Pancreas (tissue), 10 donors: ENCODE measurements around the gene TCL1A. TPM values are rescaled to one million over a fixed set of nuclear protein-coding genes. Genes with fewer than 3 reads are reported as not detected.
"Not testable (repeated sequence)": the region's sequence is repeated elsewhere in the genome, so short reads cannot be mapped to it uniquely, and the experiment has no call there.

Experiments
- ATAC-seq, 4 donors: fragments of 200-7000 bp; cut with Tn5 transposase; one replicate each; pipeline versions ENCODE4 v1.8.0 to v1.9.1; 2020; ENCODE audit warnings: mild to moderate bottlenecking in 4 of 4, moderate library complexity in 4 of 4
- DNase-seq, 6 donors: peaks; one replicate each; pipeline ENCODE4 v3.0.0-alpha.2; 2020
- FAIRE-seq: peaks from 2 replicates; lab custom pipeline; 2012; peaks lifted over from hg19 to GRCh38; lab: Jason Lieb, UNC
- H3K27ac ChIP-seq, 4 donors: fragments of 200-600 bp; sonication (generic); 1 replicate in 3 of 4; 2 replicates in 1 of 4; pipeline versions ENCODE4 v1.5.0 to v1.8.0; 2020
- H3K27me3 ChIP-seq, 4 donors: fragments of 200-600 bp; one replicate each; pipeline ENCODE4 v1.8.0; 2021
- H3K36me3 ChIP-seq, 3 donors: fragments of 200-600 bp; sonication (generic) in 1 of 3; one replicate each; pipeline versions ENCODE4 v1.5.0 to v1.8.0; 2020 to 2021
- H3K4me1 ChIP-seq, 3 donors: fragments of 200-600 bp; one replicate each; pipeline ENCODE4 v1.8.0; 2021
- H3K4me3 ChIP-seq, 4 donors: fragments of 200-600 bp; sonication (generic) in 2 of 4; one replicate each; pipeline versions ENCODE4 v1.5.0 to v1.8.0; 2020 to 2021
- H3K9me3 ChIP-seq, 4 donors: fragments of 200-600 bp; one replicate each; pipeline ENCODE4 v1.8.0; 2021
- WGBS, 2 donors: extraction: QIAGEN DNeasy Blood & Tissue Kit; methylation state at CpG; one replicate each; pipeline ENCODE4 v1.1.7; 2013; 5-methylcytosine and 5-hydroxymethylcytosine counted together
- intact Hi-C, 3 donors: fragments of 100-400 bp; cut with DNase I; formaldehyde crosslinking; loops; one replicate each; pipeline versions ENCODE4 v1.11.1 to v1.14.2; 2022
- polyA plus RNA-seq, 2 donors: library from polyadenylated mRNA; stranded (reverse); fragments of 200-250 nt; gene quantifications; one replicate each; pipeline ENCODE4 v1.2.3, GENCODE V29; 2013
- total RNA-seq, 6 donors: library from RNA; stranded (reverse); fragmentation: NEBNext Ultra II Directional in 4 of 6; extraction: Animal tissue kit (Norgen Biotek cat#: 25700) in 4 of 6; gene quantifications; one replicate each; pipeline versions ENCODE4 v1.2.1 to v1.2.4, GENCODE V29; 2021 to 2023
- TF ChIP-seq, protein P1 (sequence below), 4 donors: fragments of 200-600 bp; sonication (generic) in 3 of 4; IDR thresholded peaks; one replicate each; pipeline versions ENCODE4 v1.5.0 to v1.8.0; 2021; ENCODE audit warnings: antibody characterized with exemption in 4 of 4
- donor health status: healthy with polysubstance abuse.
- donor health status: DM: no; HTN: no; CAD: no; lungs with moderate emphysema.
- donor health status: DM: no; HTN: no; CAD: no.
- donor health status: control.
- donor health status: control.
- donor health status: Bipolar disorder and iron deficiency.
- donor health status: DM: yes; HTN: yes; CAD: no.
- donor health status: DM: no; HTN: no; CAD: no.
- donor health status: DM: no; HTN: no; CAD: no.
- donor health status: DM: yes; HTN: yes; CAD: no.

TCL1A gene
- total and polyA plus RNA-seq, 8 donors = 0.09 to 0.16 TPM; not detected in 6

DNA sequence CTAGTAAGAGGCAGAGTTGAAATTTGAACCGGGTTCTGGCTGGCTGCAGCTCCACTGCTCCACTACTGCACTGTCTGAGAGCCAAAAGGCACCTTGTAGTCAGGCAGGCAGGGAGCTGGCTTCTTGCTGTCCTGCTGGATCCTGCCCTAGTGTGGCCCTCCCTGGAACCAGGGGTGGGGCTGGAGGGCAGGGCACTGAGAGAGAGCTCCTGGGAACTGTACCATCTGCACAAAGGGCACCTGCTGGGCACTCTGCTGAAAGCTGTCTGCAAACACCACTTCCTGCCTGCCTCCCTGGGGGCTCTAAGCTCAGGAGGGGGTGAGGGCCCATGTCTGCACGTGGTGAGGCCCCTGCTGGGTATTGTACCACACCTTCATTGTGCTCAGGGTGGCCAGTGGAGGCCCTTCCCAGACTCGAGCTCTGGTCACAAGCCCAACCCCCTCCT, 46.7 kb downstream of the TCL1A start:
- DNase-seq (peak; percentile 66 to 84 (median 76)), FAIRE-seq (no peak), ATAC-seq (peak; percentile 53 to 81 (median 80))
- H3K27ac ChIP-seq = peak overlapping the region in 2 of 4 donors; percentile 26 to 60
- H3K4me1 ChIP-seq = peaks cover 9 to 33% (median 25%) of the 10 kb centered on the region in 3 donors
- intact Hi-C loops = no loop called here
- no peaks in the 10 kb centered on the region for H3K27me3 ChIP-seq
- H3K4me3 ChIP-seq = no peak overlapping the region
- 10 to 14% methylated on average over 3 of the region's 3 CpGs for WGBS, 2 donors
- no peaks in the 10 kb centered on the region for H3K9me3 ChIP-seq
- H3K36me3 ChIP-seq = no peaks in the 10 kb centered on the region
- TF ChIP-seq, protein P1, sequence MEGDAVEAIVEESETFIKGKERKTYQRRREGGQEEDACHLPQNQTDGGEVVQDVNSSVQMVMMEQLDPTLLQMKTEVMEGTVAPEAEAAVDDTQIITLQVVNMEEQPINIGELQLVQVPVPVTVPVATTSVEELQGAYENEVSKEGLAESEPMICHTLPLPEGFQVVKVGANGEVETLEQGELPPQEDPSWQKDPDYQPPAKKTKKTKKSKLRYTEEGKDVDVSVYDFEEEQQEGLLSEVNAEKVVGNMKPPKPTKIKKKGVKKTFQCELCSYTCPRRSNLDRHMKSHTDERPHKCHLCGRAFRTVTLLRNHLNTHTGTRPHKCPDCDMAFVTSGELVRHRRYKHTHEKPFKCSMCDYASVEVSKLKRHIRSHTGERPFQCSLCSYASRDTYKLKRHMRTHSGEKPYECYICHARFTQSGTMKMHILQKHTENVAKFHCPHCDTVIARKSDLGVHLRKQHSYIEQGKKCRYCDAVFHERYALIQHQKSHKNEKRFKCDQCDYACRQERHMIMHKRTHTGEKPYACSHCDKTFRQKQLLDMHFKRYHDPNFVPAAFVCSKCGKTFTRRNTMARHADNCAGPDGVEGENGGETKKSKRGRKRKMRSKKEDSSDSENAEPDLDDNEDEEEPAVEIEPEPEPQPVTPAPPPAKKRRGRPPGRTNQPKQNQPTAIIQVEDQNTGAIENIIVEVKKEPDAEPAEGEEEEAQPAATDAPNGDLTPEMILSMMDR (IDR thresholded peaks at IDR 0.05) = no peak

DNA sequence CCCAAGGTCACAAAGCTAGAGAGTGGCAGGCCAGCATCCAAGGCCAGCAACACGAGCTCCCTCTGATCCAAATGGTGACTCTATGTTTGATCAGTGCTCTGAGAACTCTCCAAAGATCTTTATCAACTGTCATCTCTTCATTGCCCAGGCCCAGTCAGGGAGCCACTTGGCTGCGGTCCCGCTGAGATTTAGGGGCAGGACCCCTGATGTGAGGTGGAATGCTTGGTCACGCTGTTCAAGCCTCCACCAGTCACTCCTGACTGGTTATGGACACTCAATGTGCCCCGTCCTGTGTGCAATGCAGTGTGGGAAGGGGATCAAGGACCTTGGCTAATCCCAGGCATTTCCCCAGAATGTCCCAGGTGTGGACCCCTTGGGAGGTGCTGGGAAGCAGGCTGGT, 47.5 kb downstream of the TCL1A start:
- no peak for DNase-seq
- TF ChIP-seq, protein P1 (IDR thresholded peaks at IDR 0.05) = no peak
- Histone ChIP-seq H3K36me3 (no peaks in the 10 kb centered on the region), H3K4me1 (peaks cover 13 to 40% (median 34%) of the 10 kb centered on the region in 3 donors), H3K27me3 (no peaks in the 10 kb centered on the region), H3K27ac (peak overlapping the region in 1 of 4 donors; percentile 60), H3K4me3 (no peak overlapping the region), H3K9me3 (no peaks in the 10 kb centered on the region)
- no peak for ATAC-seq
- WGBS, 2 donors = 75 to 76% methylated on average over 5 of the region's 5 CpGs
- intact Hi-C loops = no loop called here
- no peak for FAIRE-seq

DNA sequence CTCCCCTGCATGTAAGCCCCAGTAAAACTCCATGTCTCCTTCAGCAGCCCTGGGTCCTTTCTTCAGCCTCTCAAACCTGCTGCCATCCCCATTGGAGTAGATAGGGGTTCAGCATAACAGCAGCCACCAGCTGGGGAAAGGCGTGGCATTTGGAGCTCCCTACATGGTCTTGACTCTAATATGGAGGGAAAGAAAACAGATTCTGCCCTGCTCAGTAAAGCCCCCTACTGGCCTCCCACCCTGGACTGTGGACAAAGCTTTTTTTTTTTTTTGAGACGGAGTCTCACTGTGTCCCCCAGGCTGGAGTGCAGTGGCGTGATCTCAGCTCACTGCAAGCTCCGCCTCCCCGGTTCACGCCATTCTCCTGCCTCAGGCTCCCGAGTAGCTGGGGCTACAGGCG, 48.4 kb downstream of the TCL1A start:
- H3K4me1 ChIP-seq = peaks cover 13 to 40% (median 36%) of the 10 kb centered on the region in 3 donors
- H3K9me3 ChIP-seq, DNase-seq, H3K4me3 ChIP-seq, H3K27me3 ChIP-seq, H3K27ac ChIP-seq, FAIRE-seq, ATAC-seq, intact Hi-C loops, H3K36me3 ChIP-seq: not testable (repeated sequence)
- 86 to 90% methylated on average over 8 of the region's 8 CpGs for WGBS, 2 donors

DNA sequence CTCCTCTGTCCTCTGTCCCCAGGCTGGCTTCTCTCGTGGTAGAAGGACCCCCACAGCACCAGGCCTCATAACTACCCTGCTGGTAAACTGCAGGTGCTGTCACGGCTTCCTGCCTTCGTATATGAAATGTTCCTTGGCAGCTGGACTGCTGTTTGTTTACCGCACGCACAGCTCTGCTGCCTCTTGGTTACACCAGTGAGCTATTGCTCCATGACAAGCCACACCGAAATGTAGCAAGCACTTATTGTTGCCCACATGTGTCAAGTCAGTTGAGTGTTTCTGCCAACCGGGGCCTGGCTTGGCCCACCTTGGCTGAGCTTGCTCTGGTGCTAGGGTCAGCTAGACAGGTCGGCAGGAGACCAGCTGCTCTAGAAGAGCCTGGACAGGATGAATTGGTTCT, 49.4 kb downstream of the TCL1A start:
- 55 to 63% methylated on average over 8 of the region's 8 CpGs for WGBS, 2 donors
- H3K9me3 ChIP-seq = no peaks in the 10 kb centered on the region
- intact Hi-C loops = no loop called here
- ATAC-seq = no peak
- H3K27ac ChIP-seq = peak overlapping the region in 2 of 4 donors; percentile 62 to 63
- TF ChIP-seq, protein P1 (IDR thresholded peaks at IDR 0.05) = no peak
- peak in 2 of 6 donors; percentile 18 to 24 for DNase-seq
- H3K4me1 ChIP-seq = peaks cover 13 to 40% (median 36%) of the 10 kb centered on the region in 3 donors
- no peaks in the 10 kb centered on the region for H3K27me3 ChIP-seq
- no peak for FAIRE-seq
- H3K4me3 ChIP-seq = no peak overlapping the region
- H3K36me3 ChIP-seq = no peaks in the 10 kb centered on the region

DNA sequence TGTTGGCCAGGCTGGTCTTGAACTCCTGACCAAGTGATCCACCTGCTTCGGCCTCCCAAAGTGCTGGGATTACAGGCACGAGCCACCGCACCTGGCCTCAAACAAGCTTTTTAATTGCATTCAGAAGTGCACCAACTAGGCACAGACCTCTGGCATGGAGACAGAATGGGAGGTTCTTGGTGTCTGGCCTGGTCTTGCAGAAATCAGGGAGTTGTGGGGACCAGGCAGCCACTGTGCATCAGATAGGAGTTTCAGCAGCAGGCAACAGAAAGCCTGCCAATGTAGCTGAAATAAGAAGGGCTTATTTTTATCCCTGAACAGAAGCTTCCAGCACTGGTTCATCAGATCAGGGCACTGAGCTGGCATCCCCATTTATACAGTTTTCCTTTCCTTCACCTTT, 49.9 kb downstream of the TCL1A start:
- H3K9me3 ChIP-seq = no peaks in the 10 kb centered on the region
- ATAC-seq (peak in 3 of 4 donors; percentile 19 to 41 (median 21)), DNase-seq (peak in 4 of 6 donors; percentile 41 to 55 (median 54)), FAIRE-seq (no peak)
- H3K36me3 ChIP-seq = no peaks in the 10 kb centered on the region
- H3K4me1 ChIP-seq = peaks cover 13 to 40% (median 36%) of the 10 kb centered on the region in 3 donors
- peak overlapping the region in 2 of 4 donors; percentile 62 to 63 for H3K27ac ChIP-seq
- 27% methylated on average over 3 of the region's 3 CpGs for WGBS, 2 donors
- TF ChIP-seq, protein P1 (IDR thresholded peaks at IDR 0.05) = no peak
- H3K4me3 ChIP-seq = no peak overlapping the region
- intact Hi-C loops = no loop called here
- H3K27me3 ChIP-seq = no peaks in the 10 kb centered on the region
